ENCODE data around the gene ANO1.

ANO1 gene

DNA sequence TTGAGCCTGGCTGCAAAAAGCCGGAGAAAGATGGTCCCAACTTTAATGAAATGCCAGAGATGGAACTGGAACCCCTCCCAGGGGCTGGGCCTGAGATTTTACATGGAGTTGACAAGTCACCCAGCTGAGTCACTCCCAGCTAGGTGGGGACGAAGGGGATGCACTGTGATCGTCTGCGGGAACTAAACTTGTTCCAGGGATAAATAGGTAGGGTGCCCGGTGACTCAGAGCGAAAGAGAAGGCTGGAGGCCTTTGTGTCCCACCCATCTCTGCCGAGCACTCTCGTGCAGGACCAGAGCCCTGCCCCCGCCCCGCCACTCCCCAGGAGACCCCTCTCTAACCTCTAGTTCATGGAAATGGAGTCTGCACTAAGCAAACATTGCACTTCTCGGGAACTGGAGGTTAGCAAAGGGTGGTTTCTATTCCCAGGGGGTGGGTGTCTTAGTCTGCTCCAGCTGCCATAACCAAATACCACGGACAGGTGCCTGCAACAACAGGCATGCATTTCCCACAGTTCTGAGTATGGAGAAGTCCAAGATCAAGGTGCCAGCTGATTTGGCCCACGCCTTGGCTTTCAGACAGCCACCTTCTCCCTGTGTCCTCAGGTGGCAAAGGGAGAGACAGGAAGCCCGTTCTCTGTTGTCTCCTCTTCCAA lies 64.2 kb downstream of the ANO1 start:
- no peak for DNase-seq

- no peak for DNase-seq
Measured at GRCh38 chr11:70144262-70144661, 66.1 kb downstream of the ANO1 start.

- DNase-seq = no peak
Measured at GRCh38 chr11:70145071-70145470, 67.0 kb downstream of the ANO1 start.

- DNase-seq = no peak
Measured at GRCh38 chr11:70145841-70146240, 67.7 kb downstream of the ANO1 start.

DNA sequence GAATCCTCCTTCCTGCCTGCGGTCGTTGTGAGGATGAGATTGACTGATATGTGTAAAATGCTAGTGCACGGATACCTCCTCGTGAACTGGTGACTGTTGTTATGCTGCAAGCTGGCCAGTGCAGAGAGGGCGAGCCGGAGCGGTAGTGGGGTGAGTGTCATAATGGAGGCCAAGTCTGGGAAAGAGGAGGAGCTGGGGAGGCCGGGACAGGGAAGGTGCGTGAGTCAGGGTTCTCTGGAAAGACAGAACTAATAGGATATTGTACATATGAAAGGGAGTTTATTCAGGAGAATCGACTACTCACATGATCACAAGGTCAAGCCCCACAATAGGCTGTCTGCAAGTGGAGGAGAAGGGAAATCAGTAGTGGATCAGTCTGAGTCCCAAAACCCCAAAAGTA lies 68.2 kb downstream of the ANO1 start:
- no peak for DNase-seq

GRCh38 chr11:70146895-70147520 lies 68.9 kb downstream of the ANO1 start:
- DNase-seq = no peak

DNA sequence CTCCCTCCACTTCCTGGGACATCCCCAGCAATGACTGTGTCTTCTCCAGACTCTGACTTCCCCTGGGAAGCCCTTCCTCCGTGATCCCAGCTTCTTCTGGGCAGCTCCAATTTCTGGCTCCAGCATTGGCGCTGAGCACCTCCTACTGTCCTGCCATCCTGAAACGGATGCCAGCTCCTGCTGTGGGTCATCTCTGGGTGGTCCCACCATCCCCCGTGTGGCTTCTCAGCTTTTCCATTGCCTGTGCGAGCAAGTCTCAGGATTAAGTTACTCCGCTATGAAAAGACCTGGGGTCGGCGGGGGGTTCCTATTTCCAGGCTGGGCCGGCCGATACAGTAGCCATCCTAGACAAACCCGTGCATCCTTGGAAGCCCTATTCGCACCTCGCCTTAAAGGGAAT lies 69.6 kb downstream of the ANO1 start:
- no peak for DNase-seq

- DNase-seq = no peak
Measured at GRCh38 chr11:70151671-70152070, 73.6 kb downstream of the ANO1 start.

- DNase-seq = no peak
Measured at GRCh38 chr11:70153133-70153727, 75.1 kb downstream of the ANO1 start.

DNA sequence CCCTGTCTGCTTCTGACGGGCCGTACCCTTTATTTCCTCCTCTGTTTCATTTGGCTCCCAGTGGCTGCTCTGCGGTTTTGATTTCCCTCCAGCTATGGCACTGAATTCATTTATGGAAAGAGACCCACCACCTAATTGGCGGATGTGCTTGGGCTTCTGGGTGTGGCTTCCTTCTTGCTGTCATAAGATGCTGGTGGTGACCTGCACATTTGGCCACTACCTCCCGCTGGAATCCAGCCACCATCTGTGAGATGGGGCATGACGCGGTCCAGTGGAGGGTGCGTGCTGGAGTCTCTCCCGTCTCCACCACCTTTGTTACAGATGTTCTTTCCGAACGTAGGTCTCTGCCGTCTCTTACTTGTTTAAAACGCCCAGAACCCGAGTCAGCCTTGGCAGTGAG lies 77.3 kb downstream of the ANO1 start:
- no peak for DNase-seq

GRCh38 chr11:70156291-70157037 lies 78.3 kb downstream of the ANO1 start:
- DNase-seq = no peak

- DNase-seq = no peak
Measured at GRCh38 chr11:70158201-70158600, 80.1 kb downstream of the ANO1 start.

DNA sequence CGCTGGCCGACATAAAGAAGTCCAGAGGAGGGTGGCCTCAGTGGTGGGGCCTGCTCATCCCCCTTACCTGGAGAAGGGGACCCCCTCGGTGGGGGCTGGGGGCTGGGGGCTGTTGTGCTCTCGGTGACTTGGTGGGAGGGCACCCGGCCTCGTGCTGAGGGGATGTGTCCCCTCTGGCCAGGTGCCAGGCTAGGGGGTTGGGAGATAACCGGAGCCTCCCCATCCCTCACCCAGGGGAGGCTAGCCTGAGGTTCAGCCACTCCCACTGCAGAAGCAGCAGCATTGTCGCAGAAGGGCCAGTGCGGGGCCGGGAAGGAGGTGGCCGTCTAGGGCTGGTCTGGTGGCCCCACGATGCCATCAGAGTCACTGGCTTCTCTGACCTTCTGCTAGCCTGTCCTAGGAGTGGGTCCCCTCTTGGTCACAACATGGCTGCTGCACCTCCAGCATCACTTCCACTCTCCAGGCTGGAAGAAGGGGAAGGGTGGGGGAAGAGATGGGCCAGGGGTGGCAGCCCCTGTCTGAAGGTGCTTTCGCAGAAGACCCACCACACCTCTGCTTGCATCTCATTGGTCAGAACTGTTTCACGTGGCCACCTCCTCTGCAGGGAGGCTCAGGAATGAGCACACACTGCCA lies 80.8 kb downstream of the ANO1 start:
- DNase-seq = no peak

DNA sequence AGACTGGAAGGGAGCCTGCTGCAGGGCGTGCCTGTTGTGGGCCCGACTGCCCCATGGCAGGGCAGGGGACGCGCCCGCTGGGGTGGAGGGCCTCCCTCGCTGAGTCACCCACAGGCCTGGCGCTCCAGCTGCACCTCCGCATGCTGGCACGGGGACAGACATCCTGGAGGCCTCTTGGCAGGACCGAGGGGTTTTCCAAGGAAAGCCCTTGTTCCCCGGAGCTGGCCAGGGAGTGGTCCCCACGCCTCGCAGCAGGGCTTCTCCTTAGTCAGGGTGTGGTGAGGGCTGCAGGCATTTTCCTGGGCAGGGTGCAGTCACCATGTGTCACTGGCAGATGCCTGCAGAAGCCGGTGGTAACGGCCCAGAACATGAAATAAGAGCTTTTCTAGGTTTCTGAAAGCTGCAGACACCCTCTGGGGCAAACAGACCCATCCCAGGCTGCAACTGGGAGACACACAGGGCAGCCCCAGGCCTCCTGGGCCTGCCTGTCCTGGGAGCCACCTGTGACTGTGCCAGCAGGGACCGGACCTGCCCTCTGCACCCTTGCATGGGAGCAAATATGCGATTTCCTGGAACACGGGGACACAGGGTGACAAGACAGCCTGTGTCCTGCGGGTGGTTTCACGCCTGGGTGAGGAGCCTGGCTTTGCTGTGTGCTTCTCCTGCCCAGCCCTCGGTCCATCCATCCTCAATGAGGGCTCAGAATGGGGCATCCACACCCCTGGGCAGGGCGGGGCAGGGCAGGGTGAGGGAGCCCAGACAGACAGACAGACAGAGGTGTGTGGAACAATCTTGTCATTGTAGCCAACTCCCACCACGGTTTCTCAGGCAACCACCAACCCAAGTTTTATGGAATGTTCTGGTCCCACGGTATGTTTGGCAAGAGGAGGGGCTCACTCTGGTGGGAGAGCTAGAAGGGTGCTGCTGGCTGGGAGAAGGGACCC lies 81.8 kb downstream of the ANO1 start:
- no peak for DNase-seq

GRCh38 chr11:70161043-70161625 lies 83.0 kb downstream of the ANO1 start:
- no peak for DNase-seq

DNA sequence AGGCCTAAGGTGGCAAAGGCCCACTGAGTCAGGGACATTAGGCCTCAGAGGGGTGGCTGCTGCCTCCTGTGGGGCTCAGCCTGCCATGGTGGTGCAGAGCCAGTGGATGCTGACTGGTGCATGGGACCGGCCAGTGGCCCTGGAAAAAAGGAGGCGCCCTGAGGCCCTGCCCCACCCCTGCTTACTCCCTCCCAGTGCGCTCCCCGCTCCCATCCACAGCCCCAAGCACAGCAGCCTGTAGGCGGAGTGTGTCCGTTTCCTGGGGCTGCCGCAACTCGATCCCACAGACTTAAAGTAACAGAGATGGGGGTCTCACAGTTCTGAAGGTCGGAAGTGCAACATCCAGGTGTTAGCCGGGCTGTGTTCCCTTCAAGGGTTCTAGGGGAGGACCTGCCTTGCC lies 86.6 kb downstream of the ANO1 start:
- DNase-seq = no peak

- no peak for DNase-seq
Measured at GRCh38 chr11:70167120-70167519, 89.0 kb downstream of the ANO1 start.

DNA sequence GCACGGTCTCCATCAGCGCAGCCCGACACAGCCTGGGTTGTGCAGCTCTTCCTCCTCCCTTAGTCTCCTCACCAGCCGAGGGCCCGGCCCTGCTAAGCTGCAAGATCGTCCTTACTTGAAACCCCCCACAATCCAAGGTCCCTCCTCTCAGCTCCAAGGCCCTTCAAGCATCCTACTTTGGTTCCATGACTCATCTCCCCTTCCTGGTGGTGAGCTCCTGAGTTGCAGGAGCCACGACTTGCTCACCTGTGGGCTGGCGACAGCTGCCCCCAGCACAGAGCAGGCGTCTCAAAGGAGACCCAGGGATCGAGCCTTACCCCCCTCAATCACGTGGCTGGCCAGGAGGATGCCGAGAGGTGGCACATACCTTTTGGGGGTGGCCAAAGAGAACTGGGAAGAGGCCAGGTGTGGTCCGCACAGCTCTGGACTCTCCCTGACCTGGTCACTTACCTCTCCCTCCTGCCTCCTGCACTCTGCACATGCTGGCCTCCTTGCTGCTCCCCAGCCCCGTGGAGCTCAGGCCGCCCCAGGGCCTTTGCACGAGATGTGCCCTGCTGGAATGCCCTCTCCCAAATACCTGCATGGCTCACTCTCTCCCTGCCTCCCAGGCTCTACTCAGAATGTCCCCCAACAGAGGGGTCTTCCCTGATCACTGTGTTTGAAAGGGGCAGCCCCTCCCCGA lies 89.7 kb downstream of the ANO1 start:
- DNase-seq = no peak

DNA sequence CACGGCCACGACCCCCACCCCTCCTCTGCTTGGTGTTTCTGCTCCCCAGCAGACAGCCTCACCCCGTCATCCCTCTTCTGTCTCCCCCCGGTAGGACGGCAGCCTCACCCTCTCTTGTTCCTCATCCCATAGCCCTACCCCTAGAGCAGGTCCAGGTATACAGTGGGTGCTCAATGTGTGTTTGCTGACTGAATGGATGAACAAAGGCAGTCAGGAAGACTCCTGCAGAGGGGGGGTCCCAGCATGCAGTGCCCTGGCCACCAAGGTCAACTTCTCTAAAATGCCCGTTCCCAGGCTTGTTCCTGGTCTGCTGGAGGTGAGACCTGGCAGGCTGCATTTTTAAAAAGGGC lies 90.3 kb downstream of the ANO1 start:
- no peak for DNase-seq

GRCh38 chr11:70169127-70169526 lies 91.0 kb downstream of the ANO1 start:
- DNase-seq = no peak

- no peak for DNase-seq
Measured at GRCh38 chr11:70169632-70170031, 91.5 kb downstream of the ANO1 start.
